CD4-positive, alpha-beta T cell (primary cell): ENCODE measurements around the gene FAM107B. TPM values are rescaled to one million over a fixed set of nuclear protein-coding genes. Genes with fewer than 3 reads are reported as not detected.

Experiments
- ATAC-seq: fragments of 200-7000 bp; cut with Tn5 transposase; one replicate; pipeline ENCODE4 v1.10.0; 2022; ENCODE audit warnings: mild to moderate bottlenecking; ENCODE audit not compliant: poor library complexity
- CTCF ChIA-PET: fragments of 350-600 bp; sonication (Branson Sonifier 250); formaldehyde crosslinking; loops from one replicate; lab custom pipeline; 2021; ENCODE audit warnings: antibody characterized with exemption, inconsistent platforms; lab: Charles Lee
- POLR2A ChIA-PET: fragments of 350-600 bp; sonication (Branson Sonifier 250); formaldehyde crosslinking; loops from one replicate; lab custom pipeline; 2021; ENCODE audit warnings: antibody characterized with exemption, inconsistent platforms; lab: Charles Lee
- DNase-seq, 14 experiments: peaks; one replicate each; pipeline ENCODE4 v3.0.0-alpha.2; 2013 to 2020; ENCODE audit warnings: mixed read lengths in 2 of 14
- H3K27ac ChIP-seq, 2 donors: one replicate each; pipeline versions ENCODE4 v1.5.1 to v1.7.0; 2013; ENCODE audit warnings: low read length in 2 of 2, low read depth in 1 of 2, mild to moderate bottlenecking in 1 of 2
- H3K27me3 ChIP-seq, 2 experiments: 1 replicate in 1 of 2; 2 replicates in 1 of 2; pipeline versions ENCODE4 v1.6.1 to v1.7.0; 2013; ENCODE audit warnings: low read length in 2 of 2, control low read depth in 1 of 2, mild to moderate bottlenecking in 1 of 2, moderate library complexity in 1 of 2; ENCODE audit not compliant: insufficient read depth in 2 of 2, control insufficient read depth in 1 of 2
- H3K36me3 ChIP-seq: one replicate; pipeline ENCODE4 v1.6.1; 2013; ENCODE audit warnings: low read length, control low read depth; ENCODE audit not compliant: insufficient read depth
- H3K4me1 ChIP-seq: one replicate; pipeline ENCODE4 v1.6.1; 2013; ENCODE audit warnings: low read length, control low read depth; ENCODE audit not compliant: insufficient read depth
- H3K4me3 ChIP-seq: one replicate; pipeline ENCODE4 v1.5.1; 2013; ENCODE audit warnings: mild to moderate bottlenecking, low read length, moderate library complexity
- H3K9me3 ChIP-seq, 2 experiments: 1 replicate in 1 of 2; 2 replicates in 1 of 2; pipeline versions ENCODE4 v1.6.1 to v1.7.0; 2013; ENCODE audit warnings: low read length in 2 of 2, mild to moderate bottlenecking in 2 of 2, control low read depth in 1 of 2, moderate library complexity in 1 of 2; ENCODE audit not compliant: control insufficient read depth in 1 of 2, insufficient read depth in 1 of 2
- H3K27ac Mint-ChIP-seq: one replicate; pipeline ENCODE4 v1.8.0; 2020; ENCODE audit warnings: mixed read lengths
- H3K27me3 Mint-ChIP-seq: one replicate; pipeline ENCODE4 v1.8.0; 2021; ENCODE audit warnings: mixed read lengths
- H3K36me3 Mint-ChIP-seq: one replicate; pipeline ENCODE4 v1.8.0; 2021; ENCODE audit warnings: low read depth, mixed read lengths
- H3K4me1 Mint-ChIP-seq: one replicate; pipeline ENCODE4 v1.8.0; 2021; ENCODE audit warnings: low read depth, mixed read lengths
- H3K4me3 Mint-ChIP-seq: one replicate; pipeline ENCODE4 v1.8.0; 2020; ENCODE audit warnings: mild to moderate bottlenecking, mixed read lengths
- H3K9me3 Mint-ChIP-seq: one replicate; pipeline ENCODE4 v1.8.0; 2020; ENCODE audit warnings: mixed read lengths
- intact Hi-C, 2 experiments: fragments of 100-400 bp; cut with DNase I in 1 of 2; cut with micrococcal nuclease in 1 of 2; formaldehyde crosslinking; loops; one replicate each; pipeline versions ENCODE4 v1.15.1 to v1.9.0; 2023 to 2025; cut with DNase I, micrococcal nuclease
- total RNA-seq, 174 experiments: library from RNA in 2 of 174; stranded (reverse) in 2 of 174; gene quantifications; one replicate each; pipeline ENCODE4 v1.2.3 and lab custom pipeline; 2021 to 2026
- TF ChIP-seq, protein P1 (sequence below): fragments of 200-600 bp; IDR thresholded peaks from one replicate; pipeline ENCODE4 v1.8.0; 2022; ENCODE audit warnings: antibody characterized with exemption, mild to moderate bottlenecking

Gene FAM107B
- total RNA-seq, 2 experiments from 2014 or later, result 261 to 262 TPM

DNA sequence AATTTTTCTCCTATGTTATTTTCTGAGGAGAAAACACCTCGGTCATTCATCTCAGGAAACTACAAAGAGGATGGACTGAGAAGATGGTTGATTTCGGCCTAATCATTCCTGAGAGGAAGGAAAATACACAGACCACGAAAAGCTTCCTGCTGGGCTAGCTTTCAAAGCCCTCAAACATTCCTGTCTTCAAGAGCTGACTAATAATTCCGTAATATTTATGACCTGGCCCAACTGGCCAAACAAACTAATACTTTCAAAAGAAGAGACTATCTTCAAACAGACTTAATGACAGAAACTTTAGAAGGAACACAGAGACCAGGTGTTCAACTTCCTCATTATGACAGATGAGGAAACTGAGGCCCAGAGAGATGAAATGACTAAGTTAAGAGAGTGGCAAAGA, 228.9 kb downstream of the FAM107B start:
- Histone ChIP-seq H3K9me3 (no peaks in the 10 kb centered on the region), H3K4me3 (no peak overlapping the region), H3K27me3 (no peaks in the 10 kb centered on the region), H3K4me1 (peaks cover 69% of the 10 kb centered on the region), H3K27ac (no peak overlapping the region), H3K36me3 (peaks cover 45% of the 10 kb centered on the region)
- Mint-ChIP-seq H3K27ac (peak overlapping the region; percentile 98), H3K4me1 (peaks cover 96% of the 10 kb centered on the region), H3K27me3 (no peaks in the 10 kb centered on the region), H3K36me3 (peaks cover 85% of the 10 kb centered on the region), H3K9me3 (no peaks in the 10 kb centered on the region), H3K4me3 (no peak overlapping the region)
- intact Hi-C loops, result loop anchor here (10.0 kb wide), 1 partner anchor 761 kb away; no protein-coding TSS in a partner anchor
- no peak for DNase-seq
- TF ChIP-seq, protein P1, sequence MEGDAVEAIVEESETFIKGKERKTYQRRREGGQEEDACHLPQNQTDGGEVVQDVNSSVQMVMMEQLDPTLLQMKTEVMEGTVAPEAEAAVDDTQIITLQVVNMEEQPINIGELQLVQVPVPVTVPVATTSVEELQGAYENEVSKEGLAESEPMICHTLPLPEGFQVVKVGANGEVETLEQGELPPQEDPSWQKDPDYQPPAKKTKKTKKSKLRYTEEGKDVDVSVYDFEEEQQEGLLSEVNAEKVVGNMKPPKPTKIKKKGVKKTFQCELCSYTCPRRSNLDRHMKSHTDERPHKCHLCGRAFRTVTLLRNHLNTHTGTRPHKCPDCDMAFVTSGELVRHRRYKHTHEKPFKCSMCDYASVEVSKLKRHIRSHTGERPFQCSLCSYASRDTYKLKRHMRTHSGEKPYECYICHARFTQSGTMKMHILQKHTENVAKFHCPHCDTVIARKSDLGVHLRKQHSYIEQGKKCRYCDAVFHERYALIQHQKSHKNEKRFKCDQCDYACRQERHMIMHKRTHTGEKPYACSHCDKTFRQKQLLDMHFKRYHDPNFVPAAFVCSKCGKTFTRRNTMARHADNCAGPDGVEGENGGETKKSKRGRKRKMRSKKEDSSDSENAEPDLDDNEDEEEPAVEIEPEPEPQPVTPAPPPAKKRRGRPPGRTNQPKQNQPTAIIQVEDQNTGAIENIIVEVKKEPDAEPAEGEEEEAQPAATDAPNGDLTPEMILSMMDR, result no peak
- no peak for ATAC-seq
- ChIA-PET CTCF (interaction anchor here (1.5 kb wide), 1 partner anchor 17 kb away, joined by 3 read pairs; no protein-coding TSS in a partner anchor), POLR2A (interaction anchor here (1.3 to 1.6 kb wide), 2 partner anchors 8 to 13 kb away, joined by 4 read pairs; no protein-coding TSS in a partner anchor)

DNA sequence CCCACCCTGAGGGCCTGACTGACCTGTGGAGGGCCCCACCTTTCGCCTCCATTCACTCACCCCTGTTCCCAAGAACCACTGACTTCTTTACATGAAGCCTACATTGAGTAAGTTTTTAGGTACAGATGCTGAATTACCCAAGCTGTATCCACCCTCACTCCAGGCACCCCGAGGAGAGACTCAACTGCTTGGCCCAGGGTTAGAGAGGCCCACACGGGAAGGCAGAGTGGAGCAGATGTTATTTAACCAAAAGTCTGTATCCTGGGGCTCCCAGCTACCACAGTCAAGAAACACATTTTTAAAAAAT, 230.8 kb downstream of the FAM107B start:
- TF ChIP-seq, protein P1, result no peak
- ATAC-seq, result no peak

DNA sequence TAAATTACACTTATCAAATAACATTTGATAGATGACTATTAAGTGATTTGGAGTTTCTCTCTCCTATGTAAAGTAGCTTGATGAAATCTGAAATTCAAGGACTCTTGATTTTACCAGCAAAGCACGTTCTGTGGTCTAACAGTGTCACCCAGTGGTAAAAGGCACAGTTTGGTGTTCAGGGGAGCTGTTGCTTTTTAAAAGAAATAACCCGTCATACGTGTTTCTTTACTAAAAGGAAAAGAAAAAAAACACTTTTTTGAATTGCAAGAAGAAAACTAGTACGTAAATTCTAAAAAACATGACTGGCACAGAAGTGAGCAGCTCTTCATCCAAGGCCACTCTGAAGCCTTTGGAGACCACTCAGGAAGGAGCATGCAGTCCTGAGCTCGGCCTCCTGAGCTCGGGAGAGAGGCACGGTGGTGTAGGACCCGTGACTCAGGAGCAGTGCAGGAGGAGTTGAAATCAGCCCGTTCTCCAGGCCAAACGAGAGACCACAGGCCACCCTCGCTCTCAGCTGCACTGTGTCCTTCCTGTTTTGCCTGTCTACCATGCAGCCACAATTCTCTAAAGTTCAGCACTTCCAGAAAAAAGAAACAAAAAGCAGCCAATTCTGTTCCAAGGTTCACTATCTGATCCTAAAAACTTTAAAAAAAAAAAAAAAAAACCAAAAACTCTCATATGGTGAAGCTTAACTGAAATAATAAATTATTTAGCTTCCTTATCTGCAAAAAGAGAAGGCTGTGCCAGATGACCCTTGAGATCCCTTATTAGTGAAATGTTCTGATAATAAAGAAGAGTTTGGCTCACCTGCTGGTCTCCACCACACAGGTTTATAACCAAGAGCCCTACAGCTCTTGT, 231.4 kb downstream of the FAM107B start:
- Mint-ChIP-seq H3K36me3 (peaks cover 85% of the 10 kb centered on the region), H3K27me3 (no peaks in the 10 kb centered on the region), H3K9me3 (no peaks in the 10 kb centered on the region), H3K27ac (peak overlapping the region; percentile 98), H3K4me3 (peak overlapping the region; percentile 76), H3K4me1 (peaks cover 96% of the 10 kb centered on the region)
- ChIA-PET CTCF (interaction anchor here (0.8 to 2.7 kb wide), 17 partner anchors 10 to 346 kb away, joined by 3 to 18 read pairs (median 5); partner anchors contain the start of genes CDNF, HSPA14 and MSANTD7), POLR2A (interaction anchor here (0.6 to 2.6 kb wide), 28 partner anchors 8 to 788 kb away, joined by 3 to 26 read pairs (median 5); partner anchors contain the start of genes CDNF, DCLRE1C, HSPA14 and MSANTD7)
- peaks cover 64% of the 10 kb centered on the region for H3K4me1 ChIP-seq
- intact Hi-C loops, result loop anchor here (1.0 to 10.0 kb wide), 7 partner anchors 19 to 881 kb away; no protein-coding TSS in a partner anchor
- TF ChIP-seq, protein P1, result peak; percentile 41
- H3K4me3 ChIP-seq, result peak overlapping the region; percentile 17
- H3K27ac ChIP-seq, result peak overlapping the region; percentile 57 to 66
- no peaks in the 10 kb centered on the region for H3K9me3 ChIP-seq
- no peaks in the 10 kb centered on the region for H3K27me3 ChIP-seq
- H3K36me3 ChIP-seq, result peaks cover 58% of the 10 kb centered on the region
- ATAC-seq (peak; percentile 79), DNase-seq (peak in 6 of 14 experiments; percentile 36 to 80 (median 64))

More for the DNA sequence above, 230.8 kb downstream of the FAM107B start:
- Mint-ChIP-seq H3K27me3 (no peaks in the 10 kb centered on the region), H3K4me1 (peaks cover 96% of the 10 kb centered on the region), H3K27ac (peak overlapping the region; percentile 98), H3K36me3 (peaks cover 85% of the 10 kb centered on the region), H3K9me3 (no peaks in the 10 kb centered on the region), H3K4me3 (peak overlapping the region; percentile 76)
- H3K27me3 ChIP-seq, result no peaks in the 10 kb centered on the region
- H3K4me3 ChIP-seq, result no peak overlapping the region
- peaks cover 59% of the 10 kb centered on the region for H3K36me3 ChIP-seq
- DNase-seq, result no peak
- no peaks in the 10 kb centered on the region for H3K9me3 ChIP-seq
- POLR2A ChIA-PET, result interaction anchor here (0.6 to 2.6 kb wide), 16 partner anchors 10 to 506 kb away, joined by 3 to 26 read pairs (median 6); partner anchors contain the start of genes CDNF, HSPA14 and MSANTD7
- H3K4me1 ChIP-seq, result peaks cover 70% of the 10 kb centered on the region
- CTCF ChIA-PET, result interaction anchor here (0.8 to 2.7 kb wide), 10 partner anchors 11 to 294 kb away, joined by 3 to 18 read pairs (median 7); partner anchors contain the start of genes CDNF, HSPA14 and MSANTD7
- peak overlapping the region; percentile 57 to 66 for H3K27ac ChIP-seq
- intact Hi-C loops, result loop anchor here (1.0 to 10.0 kb wide), 7 partner anchors 18 to 882 kb away; no protein-coding TSS in a partner anchor
